ENCODE data around the gene LAGE3.

The LAGE3 gene

DNA sequence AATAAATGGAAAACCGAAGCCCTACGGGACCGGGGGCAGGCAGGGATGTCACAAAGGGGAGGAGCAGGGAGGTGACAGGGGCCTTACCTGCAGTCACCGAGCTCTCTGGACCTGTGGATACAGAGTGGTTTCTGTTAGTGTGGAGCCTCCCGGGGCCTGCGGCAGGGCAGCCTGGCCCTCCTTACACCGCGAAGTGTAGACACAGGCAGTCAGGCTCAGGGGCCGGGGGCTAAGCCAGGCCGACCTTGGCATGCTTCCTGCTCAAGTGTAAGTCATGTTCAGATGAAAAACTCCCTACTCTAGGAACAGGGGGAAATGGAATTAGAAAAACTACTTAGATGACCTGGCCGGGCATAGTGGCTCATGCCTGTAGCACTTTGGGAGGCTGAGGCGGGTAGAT, 32.7 kb upstream of the LAGE3 start:
- no peaks in the 10 kb centered on the region for H3K36me3 ChIP-seq
- no peaks in the 10 kb centered on the region for H3K4me1 ChIP-seq
- TF ChIP-seq, protein P1, sequence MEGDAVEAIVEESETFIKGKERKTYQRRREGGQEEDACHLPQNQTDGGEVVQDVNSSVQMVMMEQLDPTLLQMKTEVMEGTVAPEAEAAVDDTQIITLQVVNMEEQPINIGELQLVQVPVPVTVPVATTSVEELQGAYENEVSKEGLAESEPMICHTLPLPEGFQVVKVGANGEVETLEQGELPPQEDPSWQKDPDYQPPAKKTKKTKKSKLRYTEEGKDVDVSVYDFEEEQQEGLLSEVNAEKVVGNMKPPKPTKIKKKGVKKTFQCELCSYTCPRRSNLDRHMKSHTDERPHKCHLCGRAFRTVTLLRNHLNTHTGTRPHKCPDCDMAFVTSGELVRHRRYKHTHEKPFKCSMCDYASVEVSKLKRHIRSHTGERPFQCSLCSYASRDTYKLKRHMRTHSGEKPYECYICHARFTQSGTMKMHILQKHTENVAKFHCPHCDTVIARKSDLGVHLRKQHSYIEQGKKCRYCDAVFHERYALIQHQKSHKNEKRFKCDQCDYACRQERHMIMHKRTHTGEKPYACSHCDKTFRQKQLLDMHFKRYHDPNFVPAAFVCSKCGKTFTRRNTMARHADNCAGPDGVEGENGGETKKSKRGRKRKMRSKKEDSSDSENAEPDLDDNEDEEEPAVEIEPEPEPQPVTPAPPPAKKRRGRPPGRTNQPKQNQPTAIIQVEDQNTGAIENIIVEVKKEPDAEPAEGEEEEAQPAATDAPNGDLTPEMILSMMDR (IDR thresholded peaks at IDR 0.05; ENCODE audit: low read depth, low read length): no peak
- no peaks in the 10 kb centered on the region for H3K27me3 ChIP-seq
- DNase-seq: no peak
- no peaks in the 10 kb centered on the region for H3K9me3 ChIP-seq
- H3K4me3 ChIP-seq (ENCODE audit: low read depth, low read length): no peak overlapping the region

DNA sequence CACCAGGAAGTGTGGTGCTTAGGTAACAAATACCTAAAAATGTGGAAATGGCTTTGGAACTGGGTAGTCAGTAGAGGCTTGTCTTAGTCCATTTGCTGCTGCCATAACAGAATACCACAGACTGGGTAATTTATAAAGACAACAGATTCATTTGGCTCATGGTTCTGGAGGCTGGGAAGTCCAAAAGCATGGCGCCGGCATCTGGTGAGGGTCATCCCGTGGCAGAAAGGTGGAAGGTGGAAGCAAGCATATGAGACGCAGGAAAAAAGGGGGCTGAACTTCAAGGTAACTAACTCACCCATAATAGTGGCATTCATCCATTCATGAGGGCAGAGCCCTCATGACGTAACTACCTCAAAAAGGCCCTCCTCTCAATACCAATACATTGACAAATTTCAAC, 30.4 kb upstream of the LAGE3 start:
- Histone ChIP-seq H3K36me3 (no peaks in the 10 kb centered on the region), H3K27me3 (no peaks in the 10 kb centered on the region), H3K4me3 (ENCODE audit: low read depth, low read length) (no peak overlapping the region), H3K9me3 (no peaks in the 10 kb centered on the region), H3K4me1 (no peaks in the 10 kb centered on the region)
- DNase-seq: no peak
- TF ChIP-seq, protein P1 (IDR thresholded peaks at IDR 0.05; ENCODE audit: low read depth, low read length): no peak

DNA sequence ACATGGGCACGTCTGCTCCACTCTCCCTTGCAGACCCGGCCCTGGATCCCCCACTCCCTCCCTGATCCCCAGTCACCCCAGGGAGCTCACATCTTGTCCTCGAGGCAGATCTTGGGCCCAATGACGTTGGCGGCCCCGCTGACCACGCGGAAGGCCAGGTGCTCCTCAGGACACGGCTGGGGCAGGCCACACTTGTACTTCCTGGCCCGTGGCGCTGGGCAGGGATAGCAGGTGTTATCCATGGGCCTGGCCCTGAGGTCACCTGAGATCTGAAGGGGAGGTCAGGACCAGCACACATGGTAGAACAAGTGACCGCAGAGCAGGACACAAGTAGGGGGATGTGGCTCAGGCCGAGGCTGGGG, 29.3 kb upstream of the LAGE3 start:
- Histone ChIP-seq H3K27me3 (no peaks in the 10 kb centered on the region), H3K4me1 (no peaks in the 10 kb centered on the region), H3K36me3 (no peaks in the 10 kb centered on the region), H3K4me3 (ENCODE audit: low read depth, low read length) (no peak overlapping the region), H3K9me3 (no peaks in the 10 kb centered on the region)
- no peak for DNase-seq
- TF ChIP-seq, protein P1 (IDR thresholded peaks at IDR 0.05; ENCODE audit: low read depth, low read length): no peak

GRCh38 chrX:154507673-154508383, 28.7 kb upstream of the LAGE3 start:
- Histone ChIP-seq H3K4me3 (ENCODE audit: low read depth, low read length) (no peak overlapping the region), H3K4me1 (no peaks in the 10 kb centered on the region), H3K36me3 (no peaks in the 10 kb centered on the region), H3K9me3 (no peaks in the 10 kb centered on the region), H3K27me3 (no peaks in the 10 kb centered on the region)
- TF ChIP-seq, protein P1 (IDR thresholded peaks at IDR 0.05; ENCODE audit: low read depth, low read length): no peak
- DNase-seq: no peak

DNA sequence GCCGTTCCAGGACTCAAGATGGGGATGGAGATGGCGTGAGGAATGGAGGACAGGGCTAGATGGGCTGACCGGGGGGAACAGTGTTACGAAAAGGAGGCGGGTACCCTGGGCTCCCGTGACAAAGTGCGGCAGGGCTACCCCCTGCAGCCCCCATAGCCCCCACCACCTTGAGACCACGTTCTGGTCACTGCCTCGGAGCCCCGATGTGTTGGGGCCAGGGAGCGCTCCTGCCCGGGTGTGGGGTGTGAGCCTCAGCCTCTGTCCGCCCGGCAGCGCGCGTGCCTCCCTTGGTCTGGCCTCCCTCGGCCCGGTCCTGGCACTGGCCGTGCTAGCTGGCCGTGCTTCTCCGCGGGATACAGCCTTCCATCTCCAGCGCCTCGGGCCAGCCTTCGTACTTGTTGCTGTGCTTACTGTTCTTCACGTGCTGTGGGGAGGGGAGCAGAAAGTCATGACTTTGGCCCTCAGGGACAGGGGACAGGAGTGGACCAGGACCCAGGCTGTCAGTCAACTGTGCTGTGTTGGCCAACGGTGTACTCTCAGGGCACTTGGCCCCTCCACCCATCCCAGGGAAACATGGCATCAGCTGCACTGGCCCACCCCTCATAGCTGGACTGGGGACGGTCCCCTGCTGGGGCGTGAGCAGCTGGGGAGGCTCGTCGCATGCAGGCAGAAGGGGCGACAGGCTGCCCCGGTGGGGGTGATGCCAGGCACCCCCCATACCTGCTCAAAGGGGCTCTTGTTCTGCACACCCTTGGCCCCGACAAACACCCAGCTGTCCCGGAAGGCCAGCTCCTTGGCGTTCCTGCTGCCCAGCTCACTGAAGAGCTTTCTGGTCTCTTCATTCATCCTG, 27.6 kb upstream of the LAGE3 start:
- H3K4me3 ChIP-seq (ENCODE audit: low read depth, low read length): no peak overlapping the region
- no peaks in the 10 kb centered on the region for H3K27me3 ChIP-seq
- TF ChIP-seq, protein P1 (IDR thresholded peaks at IDR 0.05; ENCODE audit: low read depth, low read length): no peak
- no peak for DNase-seq
- H3K36me3 ChIP-seq: no peaks in the 10 kb centered on the region
- H3K9me3 ChIP-seq: no peaks in the 10 kb centered on the region
- H3K4me1 ChIP-seq: no peaks in the 10 kb centered on the region

DNA sequence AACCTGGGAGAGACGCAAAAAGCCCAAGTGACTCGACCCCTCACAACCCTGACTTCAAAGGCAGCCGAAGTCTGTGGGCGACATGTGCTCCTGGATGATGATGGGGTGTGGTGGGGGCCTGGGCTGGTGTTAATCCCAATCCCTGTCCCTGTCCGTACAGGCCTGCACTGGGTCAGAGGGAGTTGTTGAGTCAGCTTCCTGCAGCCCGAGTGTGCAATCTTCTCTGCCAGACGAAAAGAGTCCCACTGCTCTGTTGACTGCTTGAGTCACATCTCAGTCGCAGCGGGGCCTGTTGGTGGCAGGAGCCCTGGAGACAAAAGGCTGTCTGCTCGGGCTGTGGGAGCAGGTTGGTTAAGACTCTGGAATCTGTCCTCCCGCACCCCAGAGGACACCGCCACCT, 26.7 kb upstream of the LAGE3 start:
- H3K4me1 ChIP-seq: no peaks in the 10 kb centered on the region
- TF ChIP-seq, protein P1 (IDR thresholded peaks at IDR 0.05; ENCODE audit: low read depth, low read length): no peak
- DNase-seq: no peak
- no peaks in the 10 kb centered on the region for H3K36me3 ChIP-seq
- H3K27me3 ChIP-seq: no peaks in the 10 kb centered on the region
- no peaks in the 10 kb centered on the region for H3K9me3 ChIP-seq
- H3K4me3 ChIP-seq (ENCODE audit: low read depth, low read length): no peak overlapping the region

Measured in BE2C (cell line).